Effector CD8-positive, alpha-beta T cell (primary cell): ENCODE results near the gene ZFP62.

Source experiments
- DNase-seq: peaks from one replicate; lab custom pipeline; 2025; lab: John Stamatoyannopoulos, UW

The ZFP62 gene

GRCh38 chr5:180810210-180810958, 50.7 kb downstream of the ZFP62 start:
- DNase-seq: peak; percentile 91

DNA sequence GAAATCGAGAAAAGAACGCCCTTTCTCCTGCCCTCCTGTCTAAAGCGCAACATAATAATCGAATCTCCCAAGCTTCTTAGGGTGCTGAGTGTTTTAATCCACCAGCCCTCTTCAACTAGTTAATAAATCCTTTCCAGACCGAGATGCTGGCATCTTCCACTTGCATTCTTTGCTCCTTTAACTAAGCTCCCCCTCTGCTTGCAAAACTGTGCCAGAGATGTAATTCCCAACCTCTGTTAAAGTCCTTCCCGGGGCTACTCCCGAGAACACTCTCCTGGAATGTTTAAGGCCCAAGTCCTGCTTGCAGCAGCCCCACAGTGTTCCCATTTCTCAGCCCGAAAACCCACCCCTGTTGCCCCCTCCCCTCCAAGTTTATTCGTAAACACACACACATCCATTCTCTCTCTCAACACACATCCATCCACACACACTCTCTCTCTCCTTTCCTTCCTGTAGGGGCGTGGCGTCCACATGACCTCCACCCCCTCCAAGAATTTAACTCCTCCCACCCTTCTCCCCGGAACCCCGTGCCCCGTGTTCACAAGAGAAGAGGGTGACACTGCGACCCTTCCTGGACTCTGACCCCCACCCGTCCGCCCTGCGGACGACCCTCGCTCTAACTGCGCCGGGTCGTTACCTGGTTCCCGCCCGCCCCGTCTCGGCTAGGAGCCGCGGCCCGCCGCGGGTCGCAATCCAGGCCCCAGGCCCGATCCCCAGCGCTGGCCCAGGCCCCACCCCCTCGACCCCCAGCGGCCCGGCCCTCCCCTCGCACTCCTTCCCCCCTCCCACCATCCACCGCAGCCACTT, 51.5 kb downstream of the ZFP62 start:
- DNase-seq: peak; percentile 76

DNA sequence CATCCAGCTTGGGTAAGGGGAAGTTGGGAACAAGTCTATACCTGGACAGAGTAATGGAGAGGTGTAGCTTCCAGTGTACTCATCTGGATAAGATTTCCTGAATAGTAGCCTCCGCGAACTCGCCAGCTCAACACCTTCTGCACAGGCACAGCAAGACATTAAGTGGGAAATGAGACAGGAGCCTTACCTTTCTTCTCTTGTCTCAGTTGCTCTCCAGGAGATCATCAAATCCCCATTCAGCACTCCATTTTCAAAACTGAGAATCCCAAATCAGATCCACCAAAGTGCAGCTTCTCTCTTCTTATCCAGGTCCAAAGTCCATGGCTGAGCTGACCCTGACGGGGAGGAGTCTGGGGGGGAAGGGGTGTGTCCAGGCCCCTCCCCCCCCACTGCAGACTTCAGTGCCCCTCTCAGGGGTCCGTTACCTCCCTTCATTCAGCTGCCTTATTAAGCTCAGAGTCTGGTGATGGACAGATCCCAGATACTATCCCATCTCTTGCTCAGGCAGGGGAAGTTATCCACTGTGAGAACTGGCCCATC, 52.5 kb downstream of the ZFP62 start:
- no peak for DNase-seq

- DNase-seq: no peak
Measured at GRCh38 chr5:180807654-180808414, 53.2 kb downstream of the ZFP62 start.

DNA sequence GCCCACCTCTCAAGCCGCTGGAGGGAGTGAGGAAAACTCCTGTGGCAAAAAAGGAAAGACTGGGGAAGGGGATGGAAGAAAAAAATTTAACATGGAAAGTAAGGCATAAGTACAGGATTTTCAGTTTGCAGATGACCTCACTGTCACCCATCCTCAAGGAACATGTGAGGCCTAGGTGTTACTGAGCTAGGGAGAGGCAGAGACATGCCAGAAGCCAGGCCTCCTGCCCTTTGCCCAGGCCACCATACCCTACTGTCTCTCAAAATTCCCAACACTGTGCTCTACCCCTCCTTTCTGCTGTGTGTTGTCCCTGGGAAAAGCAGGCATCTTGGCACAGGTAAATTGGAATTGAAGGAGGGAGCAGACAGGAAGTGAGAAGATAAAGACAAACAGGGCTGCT, 54.0 kb downstream of the ZFP62 start:
- no peak for DNase-seq

DNA sequence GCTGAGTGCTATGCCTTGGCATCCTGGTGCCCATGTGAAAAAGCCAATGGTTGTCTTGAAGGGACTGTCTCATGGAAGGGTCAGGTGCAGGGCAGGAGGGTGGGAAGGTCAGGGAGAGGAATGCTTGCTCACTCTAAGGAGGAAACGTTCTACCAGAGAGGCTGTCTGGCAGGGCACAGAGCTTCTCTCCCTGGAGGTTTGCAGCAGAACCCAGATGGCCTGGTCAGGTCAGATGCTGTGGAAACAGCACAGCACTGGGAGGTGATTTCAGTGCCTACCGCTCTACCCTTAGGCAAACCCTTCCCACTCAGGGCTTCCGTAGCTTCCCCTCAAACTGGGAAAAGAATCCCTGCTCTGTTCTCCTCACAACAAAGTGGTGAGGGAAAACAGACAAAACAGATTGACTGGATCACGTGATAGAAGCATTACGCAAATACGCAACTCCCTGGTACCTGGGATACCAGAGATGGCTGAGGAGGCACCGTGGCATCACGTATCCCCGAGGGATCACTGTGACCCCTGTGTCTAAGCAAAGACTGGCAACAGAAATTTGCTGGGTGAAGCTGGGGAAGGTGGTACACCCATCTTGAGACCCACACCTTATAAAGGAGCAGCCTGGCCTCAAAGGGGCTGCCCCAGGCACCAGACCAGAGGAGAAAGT, 54.6 kb downstream of the ZFP62 start:
- no peak for DNase-seq

GRCh38 chr5:180804129-180804618, 56.9 kb downstream of the ZFP62 start:
- DNase-seq: no peak

- peak; percentile 54 for DNase-seq
Measured at GRCh38 chr5:180803181-180804128, 57.6 kb downstream of the ZFP62 start.

GRCh38 chr5:180802325-180803180, 58.5 kb downstream of the ZFP62 start, which contains the start of gene MGAT1:
Gene MGAT1 (minus strand): TSS chr5:180802806. CDS start chr5:180792971, 9,835 bp downstream.
- peak; percentile 59 for DNase-seq

GRCh38 chr5:180801596-180802324, 59.3 kb downstream of the ZFP62 start:
- no peak for DNase-seq

DNA sequence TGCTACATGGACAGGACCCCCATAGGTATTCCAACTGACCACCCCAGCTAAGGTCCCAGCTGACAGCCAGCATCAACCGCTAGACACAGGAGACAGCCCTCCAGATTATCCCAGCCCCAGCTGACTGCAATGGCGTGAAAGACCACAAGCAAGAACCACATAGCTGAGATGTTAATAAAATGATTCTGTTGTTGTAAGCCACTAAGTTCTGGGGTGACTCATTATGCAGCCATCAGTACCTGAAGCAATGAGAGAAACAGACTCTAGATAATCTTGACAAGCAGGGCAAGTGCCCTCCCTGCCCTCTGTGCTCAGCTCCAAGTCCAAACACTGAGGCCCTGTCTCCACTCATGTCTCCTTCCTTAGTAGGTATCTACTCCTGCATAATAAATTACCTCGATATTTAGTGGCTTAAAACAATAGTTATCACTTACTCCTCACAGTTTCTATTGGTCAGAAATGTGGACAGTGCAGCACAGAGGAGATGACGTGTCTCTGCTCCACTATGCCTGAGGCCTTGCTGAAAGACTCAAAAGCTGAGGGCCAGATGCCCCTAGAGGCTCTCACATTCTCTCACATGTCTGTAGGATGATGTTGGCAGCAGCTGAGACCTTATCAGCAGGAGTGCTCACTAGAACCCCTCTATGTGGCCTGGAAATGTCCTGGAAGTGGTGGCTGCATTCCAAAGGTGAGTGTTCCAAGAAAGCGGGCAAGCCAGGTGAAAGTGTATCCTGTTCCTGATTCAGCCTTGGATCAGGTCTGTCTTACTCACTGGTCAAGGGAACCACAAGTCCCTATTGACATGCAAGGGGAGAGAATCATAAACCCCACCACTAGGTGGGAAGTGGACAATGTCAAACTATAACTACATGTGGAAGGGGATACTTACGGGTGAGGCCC, 60.9 kb downstream of the ZFP62 start:
- DNase-seq: no peak

DNA sequence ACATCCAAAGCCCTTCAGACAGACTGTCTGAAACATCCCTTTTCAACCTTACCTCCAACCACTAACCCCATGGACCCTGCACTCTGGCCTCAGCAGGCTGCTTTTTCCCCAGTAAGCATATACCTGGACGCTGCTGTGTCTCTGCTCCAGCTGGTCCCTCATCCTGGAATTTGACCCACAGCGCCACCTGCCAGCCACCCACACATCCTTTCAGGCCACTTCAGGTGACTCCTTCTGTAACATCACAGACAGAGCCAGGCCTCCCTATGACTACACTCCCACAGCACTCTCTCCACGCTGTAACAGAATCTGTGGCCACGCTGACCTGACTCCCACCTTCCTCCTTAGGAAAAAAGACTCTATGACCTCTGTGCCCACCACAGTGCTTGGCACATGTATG, 61.9 kb downstream of the ZFP62 start:
- DNase-seq: no peak

DNA sequence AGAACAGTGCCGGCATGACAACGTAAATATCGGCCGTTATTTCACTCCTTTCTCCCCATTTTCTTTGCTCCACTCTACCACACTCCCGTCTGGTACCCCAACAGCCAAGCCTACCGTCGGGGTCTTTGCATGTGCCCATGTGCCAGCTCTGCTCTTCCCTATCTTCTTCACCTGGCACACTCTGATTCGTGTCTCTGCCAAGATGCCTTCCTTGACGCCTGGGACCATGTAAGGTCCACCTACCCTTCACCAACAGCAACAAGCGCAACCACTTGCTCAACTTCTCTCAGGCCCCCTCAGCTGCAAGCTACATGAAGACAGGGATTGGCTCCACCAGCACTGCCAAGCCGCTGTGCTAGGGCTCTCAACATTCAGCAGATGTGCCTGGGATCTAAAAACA, 62.9 kb downstream of the ZFP62 start:
- DNase-seq: no peak
